ENCODE results near the gene GPBAR1.

GRCh38 chr2:218252509-218253231, 8.1 kb upstream of the GPBAR1 start:
- TF ChIP-seq POLR2A (IDR thresholded peaks at IDR 0.05) (no peak), CTCF (IDR thresholded peaks at IDR 0.05) (no peak), EP300 (IDR thresholded peaks at IDR 0.05) (no peak)

Data from upper lobe of left lung (tissue), 4 donors.